IMR-90 (cell line): ENCODE data around the gene METTL2B. TPM values are rescaled to one million over a fixed set of nuclear protein-coding genes. Genes with fewer than 3 reads are reported as not detected.
A peak's percentile ranks its signal among the peaks of the same experiment; 100 is the strongest.
"Not testable (repeated sequence)": the region's sequence is repeated elsewhere in the genome, so short reads cannot be mapped to it uniquely, and the experiment has no call there.

Experiments
- ATAC-seq: fragments of 200-7000 bp; cut with Tn5 transposase; 2 replicates; pipeline ENCODE4 v1.9.1; 2020; ENCODE audit warnings: low read depth, mild to moderate bottlenecking, moderate library complexity
- BruUV-seq: library from RNA; stranded (reverse); fragments of 400-500 nt; replicated peaks from 2 replicates; lab custom pipeline; 2021; lab: Mats Ljungman, UMichigan
- CTCF ChIA-PET: fragments of 300-600 bp; formaldehyde crosslinking; extraction: SDS; loops from one replicate; lab custom pipeline; 2021; ENCODE audit warnings: antibody characterized with exemption; lab: Yijun Ruan, JAX
- POLR2A ChIA-PET: fragments of 300-600 bp; sonication (Branson Sonifier 250); formaldehyde crosslinking; loops from one replicate; lab custom pipeline; 2022; ENCODE audit warnings: antibody characterized with exemption; ENCODE audit not compliant: unreplicated experiment; lab: Charles Lee
- DNase-seq: peaks from one replicate; pipeline ENCODE4 v3.0.0; 2013
- H2AFZ ChIP-seq: replicated peaks from 2 replicates; pipeline ENCODE3; 2013; ENCODE audit warnings: low read length, mild to moderate bottlenecking; ENCODE audit not compliant: poor library complexity
- H2AK5ac ChIP-seq: 2 replicates; pipeline ENCODE4 v1.6.1; 2013; ENCODE audit warnings: low read depth, low read length, inconsistent platforms
- H2AK9ac ChIP-seq: replicated peaks from 2 replicates; pipeline ENCODE3; 2013; ENCODE audit warnings: mild to moderate bottlenecking, low read depth, low read length, moderate library complexity; ENCODE audit not compliant: poor library complexity
- H2BK120ac ChIP-seq: 2 replicates; pipeline ENCODE4 v1.6.1; 2013; ENCODE audit warnings: low read depth, low read length, inconsistent platforms
- H2BK15ac ChIP-seq: 3 replicates; pipeline ENCODE4 v1.6.1; 2013; ENCODE audit warnings: low read depth, low read length, inconsistent platforms
- H2BK20ac ChIP-seq: 2 replicates; pipeline ENCODE4 v1.6.1; 2013; ENCODE audit warnings: low read depth, mild to moderate bottlenecking, inconsistent platforms, low read length, moderate library complexity
- H2BK5ac ChIP-seq: 2 replicates; pipeline ENCODE4 v1.6.1; 2013; ENCODE audit warnings: mild to moderate bottlenecking, low read depth, low read length, inconsistent platforms; ENCODE audit not compliant: poor library complexity, severe bottlenecking
- H3K14ac ChIP-seq: replicated peaks from 2 replicates; pipeline ENCODE4 v1.6.1; 2013; ENCODE audit warnings: low read depth, low read length, inconsistent platforms
- H3K18ac ChIP-seq: 2 replicates; pipeline ENCODE4 v1.6.1; 2013; ENCODE audit warnings: low read depth, low read length, control low read depth
- H3K23ac ChIP-seq: 2 replicates; pipeline ENCODE4 v1.6.1; 2013; ENCODE audit warnings: low read depth, low read length, inconsistent platforms
- H3K27ac ChIP-seq: 2 replicates; pipeline ENCODE4 v1.5.1; 2013; ENCODE audit warnings: mild to moderate bottlenecking, control low read depth, low read length; ENCODE audit not compliant: insufficient read depth
- H3K27me3 ChIP-seq: 2 replicates; pipeline ENCODE4 v1.6.1; 2013; ENCODE audit warnings: low read length; ENCODE audit not compliant: control insufficient read depth, insufficient read depth
- H3K36me3 ChIP-seq: 2 replicates; pipeline ENCODE4 v1.6.1; 2013; ENCODE audit warnings: low read length, mixed read lengths; ENCODE audit not compliant: control insufficient read depth, insufficient read depth
- H3K4ac ChIP-seq: 2 replicates; pipeline ENCODE4 v1.6.1; 2013; ENCODE audit warnings: low read depth, low read length, inconsistent platforms
- H3K4me1 ChIP-seq: 2 replicates; pipeline ENCODE4 v1.6.1; 2013; ENCODE audit warnings: low read length, mixed read lengths; ENCODE audit not compliant: control insufficient read depth, insufficient read depth
- H3K4me2 ChIP-seq: 2 replicates; pipeline ENCODE4 v1.6.1; 2013; ENCODE audit warnings: low read depth, mild to moderate bottlenecking, control low read depth, low read length, moderate library complexity
- H3K4me3 ChIP-seq: 2 replicates; pipeline ENCODE4 v1.5.1; 2013; ENCODE audit warnings: low read depth, mild to moderate bottlenecking, control low read depth, low read length, moderate library complexity; ENCODE audit not compliant: insufficient read depth
- H3K56ac ChIP-seq: 2 replicates; pipeline ENCODE4 v1.6.1; 2013; ENCODE audit warnings: low read length, inconsistent platforms; ENCODE audit not compliant: insufficient read depth; ENCODE audit errors: extremely low read depth
- H3K79me1 ChIP-seq, 2 experiments: 2 replicates each; pipeline ENCODE4 v1.6.1; 2013; ENCODE audit warnings: low read length in 2 of 2, inconsistent platforms in 1 of 2, low read depth in 1 of 2
- H3K9ac ChIP-seq: 2 replicates; pipeline ENCODE4 v1.6.1; 2013; ENCODE audit warnings: low read depth, low read length, control low read depth
- H3K9me1 ChIP-seq: 2 replicates; pipeline ENCODE4 v1.6.1; 2013; ENCODE audit warnings: low read length, inconsistent platforms; ENCODE audit not compliant: insufficient read depth
- H3K9me3 ChIP-seq: 2 replicates; pipeline ENCODE4 v1.6.1; 2013; ENCODE audit warnings: low read length; ENCODE audit not compliant: control insufficient read depth, insufficient read depth
- H4K20me1 ChIP-seq: 2 replicates; pipeline ENCODE4 v1.6.1; 2013; ENCODE audit warnings: low read length, inconsistent platforms; ENCODE audit not compliant: insufficient read depth
- H4K5ac ChIP-seq: 2 replicates; pipeline ENCODE4 v1.6.1; 2013; ENCODE audit warnings: mild to moderate bottlenecking, low read depth, low read length, control low read depth
- H4K8ac ChIP-seq, 2 experiments: 2 replicates each; pipeline ENCODE4 v1.6.1; 2013; ENCODE audit warnings: low read depth in 2 of 2, low read length in 2 of 2, control low read depth in 1 of 2, inconsistent platforms in 1 of 2
- H4K91ac ChIP-seq: 2 replicates; pipeline ENCODE4 v1.6.1; 2013; ENCODE audit warnings: low read depth, low read length, inconsistent platforms; ENCODE audit not compliant: insufficient read depth
- WGBS, 2 experiments: methylation state at CpG; one replicate each; pipeline versions ENCODE4 v1.1.5 to v1.1.7; 2013; ENCODE audit warnings: missing lambda C conversion rate in 2 of 2; ENCODE audit not compliant: insufficient read length in 1 of 2; ENCODE audit errors: extremely low coverage in 2 of 2; 5-methylcytosine and 5-hydroxymethylcytosine counted together
- dilution Hi-C: fragments of 300-500 bp; cut with HindIII; formaldehyde crosslinking; loops from one replicate; pipeline ENCODE4 v1.14.3; 2018; ENCODE audit warnings: low sequenced_read_pairs; ENCODE audit not compliant: unreplicated experiment
- in situ Hi-C: fragments of 300-500 bp; cut with MboI; formaldehyde crosslinking; loops from 3 replicates; pipeline ENCODE4 v1.14.3; 2019; ENCODE audit warnings: low sequenced_read_pairs, inconsistent platforms, mixed read lengths
- intact Hi-C: fragments of 100-400 bp; cut with micrococcal nuclease; formaldehyde crosslinking; loops from 2 replicates; pipeline ENCODE4 v1.10.0; 2022
- polyA plus RNA-seq, 3 experiments: library from polyadenylated mRNA; depleted of rRNA; stranded (reverse); fragments of >200 nt; gene quantifications; 2 replicates each; pipeline ENCODE4 v1.2.3, GENCODE V29; 2012; ENCODE audit warnings: low replicate concordance in 1 of 3
- total RNA-seq: library from RNA; depleted of rRNA; stranded (reverse); fragments of >200 nt; gene quantifications from 2 replicates; pipeline ENCODE4 v1.2.3, GENCODE V29; 2012

METTL2B gene
- total and polyA plus RNA-seq, 2 of the 4 experiments (the other 2 are of a cell fraction), result 18.0 to 34.2 TPM

DNA sequence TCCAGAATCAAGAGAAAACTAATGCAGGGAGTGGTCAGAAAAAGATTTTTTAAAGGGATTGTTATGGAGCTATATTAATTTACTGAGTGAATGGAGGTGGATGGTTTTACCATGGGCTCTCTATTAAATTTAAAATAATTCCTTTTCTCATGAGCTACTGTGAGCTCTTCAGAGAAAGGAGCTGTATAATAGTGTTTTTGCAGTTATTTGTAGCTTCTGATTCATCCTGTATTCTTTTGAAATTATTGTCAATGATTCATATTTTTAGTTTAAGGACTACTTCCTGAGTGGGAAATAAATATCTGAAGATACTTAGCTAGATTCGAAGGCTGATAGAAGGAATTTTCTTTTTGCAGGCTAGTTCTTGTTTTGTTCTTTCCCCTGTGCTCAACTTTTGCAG is 56.4 kb downstream of the METTL2B start:
- H2BK20ac ChIP-seq, intact Hi-C loops, H2BK120ac ChIP-seq, H4K5ac ChIP-seq, H3K9me1 ChIP-seq, CTCF ChIA-PET, in situ Hi-C loops, H3K27me3 ChIP-seq, H4K91ac ChIP-seq, ATAC-seq, H3K23ac ChIP-seq, dilution Hi-C loops, BruUV-seq, H3K56ac ChIP-seq, H3K9me3 ChIP-seq, H4K20me1 ChIP-seq, H2AK9ac ChIP-seq, H3K36me3 ChIP-seq, H3K27ac ChIP-seq, H3K4me1 ChIP-seq, H4K8ac ChIP-seq, POLR2A ChIA-PET, H2AK5ac ChIP-seq, H2BK15ac ChIP-seq, H3K18ac ChIP-seq, H2AFZ ChIP-seq: not testable (repeated sequence)
- DNase-seq, result peak; percentile 16
- WGBS, 2 experiments, result no CpG with 5 or more reads among the region's 1 CpG
- Histone ChIP-seq H3K4ac (0 out of 2 replicates have a peak overlapping the region, but pooled peaks have one; percentile 27), H3K9ac (peak overlapping the region; percentile 70; the same call in 1 of the 2 replicates), H3K14ac (peak overlapping the region; percentile 51; the same call in 1 of the 2 replicates), H2BK5ac (peak overlapping the region; percentile 24), H3K4me2 (peak overlapping the region; percentile 81), H3K4me3 (peak overlapping the region; percentile 43; the same call in 1 of the 2 replicates), H3K79me1 (peaks cover 4 to 13% of the 10 kb centered on the region in 2 experiments)
